HG03139 (cell line): ENCODE data around the gene ACIN1.

Source experiments
- ATAC-seq: cut with Tn5 transposase; IDR thresholded peaks from one replicate; pipeline ENCODE4 v1.9.1; 2021; ENCODE audit not compliant: unreplicated experiment

The ACIN1 gene

DNA sequence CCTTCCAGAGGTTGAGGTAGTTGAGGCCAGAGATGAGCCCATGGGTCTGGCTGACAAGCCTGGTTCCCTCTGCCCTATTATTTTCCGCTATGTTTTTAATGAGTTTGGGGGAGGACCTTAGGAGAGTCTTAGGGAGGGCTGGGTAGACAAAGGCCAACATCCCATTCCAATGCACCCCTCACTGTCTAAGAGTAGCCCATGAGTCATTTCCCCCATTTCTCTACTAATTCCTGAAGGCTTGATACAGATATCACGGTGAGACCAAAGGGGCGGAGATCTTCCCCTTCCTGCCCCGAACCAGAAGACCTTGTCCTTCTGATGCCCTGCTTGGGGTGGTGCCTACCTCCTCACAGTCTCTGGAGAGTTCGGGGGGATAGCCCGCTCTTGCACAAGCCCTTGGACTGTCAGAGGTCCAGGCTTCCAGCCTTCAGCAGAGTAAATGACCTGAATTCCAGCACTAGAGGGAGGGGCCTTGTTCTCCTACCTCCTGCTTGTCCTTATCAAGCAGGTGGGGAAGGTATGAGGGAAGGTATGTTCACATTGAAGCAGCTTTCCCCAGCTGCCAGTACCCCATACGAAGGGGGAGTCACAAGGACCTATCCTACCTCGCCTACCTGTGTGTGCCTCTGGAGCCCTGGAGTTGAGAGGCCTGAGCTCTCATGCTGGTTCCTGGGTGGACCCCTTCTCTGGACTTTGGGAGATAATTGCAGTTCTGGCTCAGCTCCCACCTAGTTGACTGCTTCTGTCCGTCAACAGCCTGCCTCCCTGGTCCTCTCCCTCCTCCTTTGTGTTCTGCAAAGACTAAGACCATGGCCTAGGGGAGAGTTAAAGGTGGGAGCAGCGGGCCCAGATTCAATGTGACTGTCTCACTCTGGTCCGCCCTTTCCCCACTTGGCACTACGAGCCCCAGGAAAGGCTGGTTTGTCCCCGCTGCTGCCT, 49.2 kb downstream of the ACIN1 start:
- ATAC-seq = no peak

DNA sequence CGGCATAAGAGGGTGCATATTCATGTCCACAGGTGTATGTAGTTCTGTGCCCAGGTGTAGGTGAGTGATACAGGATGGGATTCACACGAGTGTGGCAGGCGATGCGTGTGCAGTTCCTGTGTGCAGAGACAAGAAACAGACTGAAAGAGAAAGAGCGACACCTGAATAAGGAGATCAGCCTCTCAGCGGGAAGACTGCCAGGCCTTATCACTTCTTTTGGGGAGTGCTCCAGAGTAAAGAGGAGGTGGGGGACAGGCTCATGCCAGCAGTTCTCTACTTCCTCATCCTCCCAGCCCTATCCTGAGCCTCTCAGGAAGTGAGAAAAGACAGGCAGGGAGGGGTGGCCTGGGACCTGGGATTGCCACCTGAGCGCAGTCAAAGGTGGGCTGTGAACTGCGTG, 50.1 kb downstream of the ACIN1 start:
- no peak for ATAC-seq

DNA sequence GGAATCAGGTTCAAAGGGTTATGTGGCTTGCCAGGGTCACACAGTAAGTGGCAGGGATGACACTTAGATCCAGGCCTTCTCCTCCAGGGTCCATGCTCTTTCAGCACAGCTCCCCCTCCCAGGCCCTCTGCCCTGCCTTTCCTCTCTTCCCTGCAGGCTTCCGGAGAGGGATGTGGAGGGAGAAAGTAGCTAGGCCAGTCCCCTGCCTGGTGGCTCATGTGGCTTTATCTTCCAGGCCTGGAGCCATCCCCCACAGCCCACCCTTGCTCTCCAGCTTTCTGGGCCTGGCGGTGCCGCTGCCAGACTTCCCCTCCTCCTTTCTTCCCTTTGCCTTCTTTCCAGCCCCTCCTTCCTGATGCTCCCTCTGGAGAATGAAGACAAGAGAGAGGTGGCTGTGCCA, 51.2 kb downstream of the ACIN1 start:
- ATAC-seq = no peak

DNA sequence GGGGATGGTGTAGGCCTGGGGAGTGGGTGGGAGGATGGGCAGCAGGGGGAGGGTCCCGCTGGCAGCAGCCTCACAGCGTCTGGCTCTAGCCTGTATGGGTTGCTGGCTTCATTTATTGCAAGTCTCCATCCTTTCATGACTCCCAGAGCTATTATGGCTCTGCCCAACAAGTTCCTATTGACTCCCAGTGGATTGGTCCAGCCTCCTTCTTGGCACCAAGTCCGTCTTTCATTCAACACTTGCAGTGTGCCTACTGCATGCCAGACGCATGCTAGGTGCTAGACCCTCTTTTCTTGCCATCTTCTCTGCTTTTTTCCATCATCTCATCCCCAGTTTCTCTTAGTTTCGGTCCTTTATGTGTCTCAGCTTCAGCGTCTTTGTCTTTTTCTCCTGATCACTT, 51.8 kb downstream of the ACIN1 start:
- no peak for ATAC-seq

DNA sequence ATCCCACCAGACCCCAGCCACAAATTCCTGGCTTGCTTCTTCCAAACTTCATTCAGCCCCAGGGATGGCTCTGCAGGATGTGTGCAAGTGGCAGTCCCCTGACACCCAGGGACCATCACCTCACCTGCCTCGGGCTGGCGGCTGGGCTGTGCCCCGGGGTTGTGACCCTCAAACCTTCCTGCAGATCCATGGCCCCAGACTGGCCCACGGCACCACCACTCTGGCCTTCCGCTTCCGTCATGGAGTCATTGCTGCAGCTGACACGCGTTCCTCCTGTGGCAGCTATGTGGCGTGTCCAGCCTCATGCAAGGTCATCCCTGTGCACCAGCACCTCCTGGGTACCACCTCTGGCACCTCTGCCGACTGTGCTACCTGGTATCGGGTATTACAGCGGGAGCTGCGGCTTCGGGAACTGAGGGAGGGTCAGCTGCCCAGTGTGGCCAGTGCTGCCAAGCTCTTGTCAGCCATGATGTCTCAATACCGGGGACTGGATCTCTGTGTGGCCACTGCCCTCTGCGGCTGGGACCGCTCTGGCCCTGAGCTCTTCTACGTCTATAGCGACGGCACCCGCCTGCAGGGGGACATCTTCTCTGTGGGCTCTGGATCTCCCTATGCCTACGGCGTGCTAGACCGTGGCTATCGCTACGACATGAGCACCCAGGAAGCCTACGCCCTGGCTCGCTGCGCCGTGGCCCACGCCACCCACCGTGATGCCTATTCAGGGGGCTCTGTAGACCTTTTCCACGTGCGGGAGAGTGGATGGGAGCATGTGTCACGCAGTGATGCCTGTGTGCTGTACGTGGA, 52.6 kb downstream of the ACIN1 start, which contains the start of gene PSMB11:
Gene PSMB11, plus strand, starts transcription at position 51 of the 804 bp plus-strand sequence. Its CDS starts 14 bp downstream, at position 65.
- no peak for ATAC-seq

DNA sequence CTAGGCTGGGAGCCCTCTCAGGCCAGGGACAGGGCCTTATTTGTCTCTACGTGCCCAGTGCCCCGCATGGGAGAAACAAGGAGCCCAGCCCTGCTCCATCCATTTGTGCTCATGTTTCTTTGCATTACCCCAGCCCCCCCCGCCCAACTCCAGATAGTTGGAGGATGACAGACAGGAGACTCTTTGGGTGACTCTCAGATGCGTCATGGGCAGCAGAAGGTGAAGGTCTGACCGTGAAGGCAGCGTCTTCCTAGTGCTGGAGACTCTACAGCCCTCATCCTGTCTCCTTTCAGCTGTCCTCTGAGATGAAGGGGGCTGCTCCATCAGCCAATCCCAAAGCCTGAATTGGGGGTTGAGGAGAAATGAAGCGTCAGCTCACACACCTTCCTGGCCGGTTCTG, 53.2 kb downstream of the ACIN1 start:
- ATAC-seq = no peak

DNA sequence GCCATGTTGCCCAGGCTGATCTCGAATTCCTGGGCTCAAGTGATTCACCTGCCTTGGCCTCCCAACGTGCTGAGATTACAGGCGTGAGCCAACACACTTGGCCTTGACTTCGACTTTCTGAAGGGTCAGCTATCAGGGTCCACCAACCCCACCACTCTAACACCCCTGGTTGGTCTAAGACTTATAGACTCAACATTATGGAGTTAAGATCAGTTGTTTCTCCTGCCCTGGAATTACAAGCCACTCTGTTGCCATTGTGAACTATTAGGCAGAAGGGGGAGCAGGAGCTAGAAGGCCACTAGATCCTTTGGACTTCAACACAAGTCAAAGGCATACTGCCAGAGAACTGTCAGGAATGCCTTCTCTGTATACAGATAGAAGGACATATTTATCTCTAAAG, 54.8 kb downstream of the ACIN1 start:
- ATAC-seq = no peak

DNA sequence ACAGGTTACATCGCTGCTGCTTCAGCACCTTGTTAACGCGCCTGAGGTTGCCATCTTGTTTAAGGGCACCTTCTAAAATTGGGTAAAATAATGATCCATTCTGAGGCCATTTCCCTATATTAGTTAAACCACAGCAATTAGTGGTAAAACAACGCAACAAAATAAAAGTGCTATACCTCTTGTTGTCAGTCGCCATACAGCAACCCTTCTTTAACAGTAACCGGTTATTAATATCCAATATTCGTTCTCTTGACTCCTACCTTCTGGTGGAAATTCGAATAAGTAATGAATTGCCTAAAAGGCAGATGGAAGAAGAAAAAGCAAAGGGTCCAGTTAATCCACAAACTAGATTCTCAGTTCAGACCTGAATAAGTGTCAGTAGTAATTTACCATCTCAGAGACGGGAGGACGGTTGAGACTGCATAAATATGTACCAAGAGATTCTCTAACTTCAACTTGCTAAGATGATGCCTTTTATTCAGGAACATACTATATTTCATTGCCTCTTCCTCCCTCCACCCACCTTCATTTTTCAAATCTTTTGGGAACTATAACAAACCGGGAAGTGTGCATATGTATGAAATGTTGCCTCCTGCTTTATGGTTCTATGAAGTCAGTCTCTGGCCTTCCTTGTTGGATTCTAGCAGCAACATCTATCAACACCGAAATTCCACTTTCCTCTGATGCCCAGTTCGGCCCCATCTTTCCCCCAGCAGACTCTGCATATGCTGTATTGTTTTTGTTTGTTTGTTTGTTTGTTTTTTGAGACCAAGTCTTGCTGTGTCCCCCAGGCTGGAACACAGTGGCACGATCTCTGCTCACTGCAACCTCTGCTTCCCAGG, 59.4 kb downstream of the ACIN1 start:
- no peak for ATAC-seq

DNA sequence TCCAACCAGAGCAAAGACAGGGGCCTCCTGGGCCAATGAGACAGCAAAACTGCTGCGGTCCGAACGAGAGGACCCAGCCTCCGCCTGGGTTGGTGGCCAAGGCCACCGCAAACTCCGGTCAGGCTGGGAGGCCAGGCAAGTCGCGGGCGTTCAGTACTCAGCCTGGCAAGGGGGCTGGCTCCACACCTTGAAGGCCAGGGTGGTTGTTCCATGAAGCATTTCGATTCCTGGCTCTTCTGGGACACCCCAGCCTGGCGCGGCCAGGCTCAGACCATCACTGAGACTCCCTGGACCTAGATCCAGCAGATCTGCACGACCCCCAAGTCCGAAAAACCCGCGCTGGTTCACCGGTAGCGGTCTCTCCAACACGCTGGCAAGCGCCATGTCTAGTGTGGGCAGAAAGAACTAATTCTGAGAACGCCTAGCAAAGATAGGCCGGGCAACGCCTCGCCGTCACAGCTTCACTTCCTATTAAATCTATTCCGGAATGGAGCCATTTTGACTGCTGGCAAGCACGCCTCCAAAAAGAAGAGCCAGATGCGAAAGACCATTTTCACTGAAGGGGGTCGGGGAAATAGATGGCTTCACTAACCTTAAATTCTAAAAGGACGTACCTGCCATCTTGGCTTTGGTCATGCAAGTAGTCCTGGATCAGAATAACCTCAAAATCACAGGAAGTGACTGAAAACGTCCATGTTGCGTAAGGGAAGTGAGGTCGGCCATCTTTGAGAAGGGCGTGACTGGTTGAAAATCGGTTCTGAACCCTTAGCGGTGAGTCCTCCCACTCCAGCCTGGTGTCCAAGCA, 60.2 kb downstream of the ACIN1 start, which contains the start of gene PSMB5:
Gene PSMB5, minus strand, starts transcription at position 403 of the 805 bp plus-strand sequence. Its CDS starts 19 bp downstream, at position 384.
- ATAC-seq = peak; percentile 83

DNA sequence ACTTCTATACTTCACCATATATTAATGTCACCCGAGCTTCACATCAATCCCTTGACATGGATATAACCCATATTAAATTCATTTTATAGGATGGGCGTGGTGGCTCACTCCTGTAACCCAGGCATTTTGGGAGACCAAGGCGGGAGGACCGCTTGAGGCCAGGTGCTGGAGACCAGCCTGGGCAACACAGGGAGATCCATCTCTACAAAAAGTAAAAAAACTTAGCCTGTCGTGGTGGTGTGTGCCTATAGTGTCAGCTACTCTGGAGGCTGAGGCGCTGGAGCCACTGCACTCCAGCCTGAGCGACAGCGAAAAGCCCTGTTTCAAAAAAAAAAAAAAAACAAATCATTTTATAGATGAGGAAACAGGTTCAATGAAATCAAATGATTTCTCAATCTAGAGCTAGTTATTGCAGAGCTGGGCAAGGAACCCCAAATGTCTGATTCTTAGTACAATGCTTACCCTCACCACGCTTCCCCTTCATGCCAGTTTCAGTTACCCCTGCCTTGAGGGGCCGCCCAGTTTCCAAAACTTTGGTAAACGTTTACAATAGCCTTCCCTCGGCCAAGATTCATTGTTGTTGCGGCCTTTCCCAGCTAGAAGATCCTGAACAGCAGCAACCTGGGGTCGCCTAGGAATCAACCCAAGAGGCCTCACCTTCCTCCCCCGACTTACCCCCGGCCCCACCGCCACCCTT, 61.0 kb downstream of the ACIN1 start:
- ATAC-seq = no peak

DNA sequence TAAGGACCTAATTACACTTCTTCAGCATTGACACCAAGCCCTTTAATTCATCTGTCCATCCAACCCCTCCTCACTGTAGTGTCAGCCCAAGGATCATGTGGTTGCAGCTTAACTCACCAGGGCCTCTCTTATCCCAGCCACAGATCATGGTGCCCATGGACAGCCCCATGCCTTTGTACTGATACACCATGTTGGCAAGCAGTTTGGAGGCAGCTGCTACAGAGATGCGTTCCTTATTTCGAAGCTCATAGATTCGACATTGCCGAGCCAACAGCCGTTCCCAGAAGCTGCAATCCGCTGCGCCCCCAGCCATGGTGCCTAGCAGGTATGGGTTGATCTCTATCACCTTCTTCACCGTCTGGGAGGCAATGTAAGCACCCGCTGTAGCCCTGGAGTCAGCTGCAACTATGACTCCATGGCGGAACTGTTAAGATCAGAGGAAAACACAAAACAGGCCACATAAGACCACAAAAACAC, 61.6 kb downstream of the ACIN1 start:
- ATAC-seq = no peak

DNA sequence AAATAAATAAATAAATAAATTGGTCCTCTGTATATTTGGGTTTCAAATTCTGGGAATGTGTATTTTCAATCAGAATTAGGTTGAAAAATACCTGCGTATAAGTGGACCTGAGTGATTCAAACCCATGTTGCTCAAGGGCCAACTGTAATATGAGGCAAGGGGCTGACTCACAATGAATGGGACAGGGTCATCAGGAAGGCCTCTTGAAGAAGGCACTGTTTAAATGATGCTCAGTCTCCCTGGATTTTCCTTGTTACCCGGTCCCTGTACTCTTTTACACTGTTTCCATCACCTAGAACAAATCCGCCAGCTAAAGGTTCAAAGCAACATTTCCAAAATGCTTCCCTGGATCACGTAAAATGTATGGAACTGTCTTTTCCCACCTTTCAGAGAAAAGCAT, 64.0 kb downstream of the ACIN1 start:
- ATAC-seq = no peak

DNA sequence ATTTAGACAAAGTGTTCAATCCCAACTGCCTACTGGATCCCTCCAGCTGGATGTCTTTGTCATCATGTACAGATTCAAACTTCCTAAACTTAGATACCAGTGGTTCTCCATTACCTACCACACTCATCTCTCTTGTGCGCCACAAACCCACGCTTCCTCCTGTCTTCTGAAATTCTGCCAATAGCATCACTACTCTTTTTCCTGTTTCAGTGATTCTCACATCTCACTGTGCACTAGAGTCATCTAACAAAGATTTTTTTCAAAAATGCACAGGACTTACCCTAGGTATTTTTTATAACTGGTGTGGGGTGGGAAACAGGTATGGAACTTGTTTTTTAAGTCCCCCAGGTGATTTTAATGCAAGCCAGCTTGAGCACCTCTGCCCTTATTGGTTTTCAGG, 66.1 kb downstream of the ACIN1 start:
- ATAC-seq = no peak

DNA sequence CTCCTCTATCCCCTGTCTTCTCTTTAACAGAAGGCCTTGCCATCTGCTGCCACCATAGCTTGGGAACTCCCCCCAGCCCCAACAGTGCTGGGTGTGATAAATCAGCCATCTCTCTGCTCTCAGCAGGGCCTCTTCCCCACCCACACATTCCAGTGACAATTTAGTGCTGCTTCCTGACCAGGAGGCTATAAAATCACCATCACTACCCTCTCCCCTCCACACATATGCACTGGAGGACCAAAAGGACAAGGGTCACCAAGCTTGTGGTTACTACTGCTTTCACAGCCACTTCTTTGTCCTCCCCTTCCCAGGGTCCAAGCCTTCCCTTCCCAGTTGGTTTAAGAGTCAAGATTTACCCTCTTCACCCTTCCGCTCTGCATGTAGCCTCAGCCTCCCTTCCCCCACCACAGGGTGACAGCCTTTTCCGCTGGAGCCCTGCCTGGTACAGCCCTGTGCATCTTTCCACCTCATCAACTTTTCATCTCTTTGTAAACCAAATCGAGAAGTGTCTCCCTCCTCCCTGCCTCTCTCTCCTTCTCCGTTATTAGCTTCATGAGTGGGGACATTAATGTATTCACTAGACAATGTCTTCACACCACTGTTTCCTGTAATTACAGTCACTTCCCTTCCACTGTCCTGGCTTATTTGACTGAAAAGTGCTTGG, 69.7 kb downstream of the ACIN1 start:
- ATAC-seq = no peak

DNA sequence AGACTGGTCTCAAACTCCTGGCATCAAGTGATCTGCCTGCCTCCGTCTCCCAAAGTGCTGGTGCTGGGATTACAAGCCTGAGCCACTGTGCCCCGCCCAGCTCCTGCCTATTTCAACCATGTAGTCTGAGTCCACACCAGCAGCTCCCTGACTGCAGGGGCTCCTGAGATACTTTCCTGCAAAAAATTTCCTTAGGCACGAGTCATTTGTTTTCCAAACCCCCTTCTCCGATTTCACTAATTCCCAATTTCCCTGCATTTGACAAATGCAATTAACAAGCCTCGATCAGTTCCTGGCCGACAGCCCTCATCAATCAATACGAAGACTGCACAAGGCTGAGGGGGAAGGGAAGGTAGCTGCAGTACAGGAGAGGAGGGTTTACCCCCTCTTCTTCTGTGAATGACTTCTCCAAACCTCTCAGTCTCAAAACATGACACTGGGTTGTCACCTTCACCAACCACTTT, 70.3 kb downstream of the ACIN1 start:
- ATAC-seq = no peak

DNA sequence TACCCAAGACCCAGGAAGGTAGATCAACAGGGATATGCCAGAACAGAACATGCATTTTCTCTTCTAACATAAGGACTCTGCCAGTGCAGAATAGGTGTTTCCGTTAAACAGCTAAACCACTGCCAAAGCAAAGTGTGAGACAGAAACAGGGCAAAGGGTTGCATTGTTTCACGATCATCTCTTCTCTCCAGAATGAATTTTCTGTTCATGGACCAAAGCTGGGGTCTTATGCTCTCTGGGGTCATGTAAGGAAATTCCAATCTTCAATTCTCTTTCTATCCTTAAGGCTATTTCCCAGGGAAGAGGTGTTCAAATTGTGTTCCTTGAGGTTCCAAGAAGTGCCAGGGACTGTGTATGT, 71.2 kb downstream of the ACIN1 start:
- no peak for ATAC-seq

DNA sequence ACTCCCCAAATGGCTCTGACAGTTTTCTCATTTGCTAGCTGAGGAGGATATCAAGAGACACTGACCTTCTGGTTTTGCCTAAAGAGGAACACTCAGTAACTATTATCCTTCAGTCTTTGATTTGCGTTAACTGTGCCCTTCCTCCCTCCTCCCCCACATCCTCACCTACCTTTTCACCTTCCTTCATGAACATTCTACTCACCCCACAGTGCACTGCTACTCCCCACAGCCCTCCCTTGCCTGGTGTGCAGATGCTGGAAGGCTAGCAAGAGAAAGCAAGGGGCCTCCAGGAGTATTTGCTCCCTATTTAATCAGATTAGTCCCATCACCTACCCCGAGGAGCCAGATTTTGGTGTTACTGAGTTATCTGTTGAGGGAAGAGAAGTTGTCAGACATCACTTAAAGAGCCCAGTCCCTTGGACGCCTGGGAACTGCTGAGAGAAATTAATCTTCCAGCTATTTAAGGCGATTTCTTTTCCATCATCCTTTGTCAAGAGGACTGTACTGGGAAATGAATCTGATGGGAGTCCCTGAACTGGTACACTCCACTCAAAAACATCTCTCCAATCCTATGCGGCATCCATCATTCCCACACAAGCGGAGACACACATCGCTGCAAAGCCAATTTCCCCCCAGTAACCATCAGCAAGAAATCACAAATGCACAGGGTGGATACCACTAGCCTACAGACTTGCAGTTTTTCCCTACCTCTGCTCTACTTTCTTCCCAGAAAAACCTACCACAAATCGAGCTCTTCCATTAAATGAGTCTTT, 71.7 kb downstream of the ACIN1 start:
- no peak for ATAC-seq

DNA sequence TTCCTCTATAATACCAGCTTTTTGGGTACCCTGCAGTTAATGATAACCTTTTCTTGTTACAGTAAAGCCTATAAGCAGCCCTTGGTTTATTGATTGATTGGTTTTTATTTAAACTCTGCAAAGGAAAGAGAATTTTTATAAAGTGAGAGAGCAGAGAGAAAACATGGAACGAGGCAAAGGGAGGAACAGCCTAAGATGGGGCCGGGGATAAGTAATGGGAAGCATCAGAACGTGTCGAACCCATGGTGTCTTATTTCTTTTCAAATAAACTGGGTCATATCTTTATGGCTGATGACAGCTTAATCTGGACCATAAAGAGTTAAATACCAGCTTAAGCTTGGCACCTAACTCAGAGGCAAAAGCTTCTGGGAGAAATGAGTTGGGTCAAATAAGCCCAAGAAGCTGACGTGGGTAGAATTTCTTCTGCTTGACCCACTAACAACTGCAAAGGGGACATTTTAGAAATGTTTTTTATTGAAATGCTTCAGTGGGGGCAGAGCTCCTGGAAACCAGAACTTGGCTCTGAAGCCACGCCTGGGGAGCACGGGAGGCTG, 73.0 kb downstream of the ACIN1 start:
- ATAC-seq = no peak
